ENCODE results near the gene SFT2D1. TPM values are rescaled to one million over a fixed set of nuclear protein-coding genes. Genes with fewer than 3 reads are reported as not detected.
"Not testable (repeated sequence)": the region's sequence is repeated elsewhere in the genome, so short reads cannot be mapped to it uniquely, and the experiment has no call there.

SFT2D1 gene
- total RNA-seq, 1 donor from 2014 or later = 29.8 TPM

- H3K9me3 Mint-ChIP-seq (ENCODE audit: low read depth) = peaks cover 13% of the 10 kb centered on the region
- no peak overlapping the region for H3K27ac Mint-ChIP-seq
- peaks cover 1% of the 10 kb centered on the region for H3K36me3 Mint-ChIP-seq (ENCODE audit: insufficient read depth)
- TF ChIP-seq, protein P1, sequence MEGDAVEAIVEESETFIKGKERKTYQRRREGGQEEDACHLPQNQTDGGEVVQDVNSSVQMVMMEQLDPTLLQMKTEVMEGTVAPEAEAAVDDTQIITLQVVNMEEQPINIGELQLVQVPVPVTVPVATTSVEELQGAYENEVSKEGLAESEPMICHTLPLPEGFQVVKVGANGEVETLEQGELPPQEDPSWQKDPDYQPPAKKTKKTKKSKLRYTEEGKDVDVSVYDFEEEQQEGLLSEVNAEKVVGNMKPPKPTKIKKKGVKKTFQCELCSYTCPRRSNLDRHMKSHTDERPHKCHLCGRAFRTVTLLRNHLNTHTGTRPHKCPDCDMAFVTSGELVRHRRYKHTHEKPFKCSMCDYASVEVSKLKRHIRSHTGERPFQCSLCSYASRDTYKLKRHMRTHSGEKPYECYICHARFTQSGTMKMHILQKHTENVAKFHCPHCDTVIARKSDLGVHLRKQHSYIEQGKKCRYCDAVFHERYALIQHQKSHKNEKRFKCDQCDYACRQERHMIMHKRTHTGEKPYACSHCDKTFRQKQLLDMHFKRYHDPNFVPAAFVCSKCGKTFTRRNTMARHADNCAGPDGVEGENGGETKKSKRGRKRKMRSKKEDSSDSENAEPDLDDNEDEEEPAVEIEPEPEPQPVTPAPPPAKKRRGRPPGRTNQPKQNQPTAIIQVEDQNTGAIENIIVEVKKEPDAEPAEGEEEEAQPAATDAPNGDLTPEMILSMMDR (IDR thresholded peaks at IDR 0.05; ENCODE audit: unreplicated experiment) = no peak
- no peak for DNase-seq (ENCODE audit: low spot score, unreplicated experiment)
- H3K4me3 Mint-ChIP-seq (ENCODE audit: low read depth) = no peak overlapping the region
- H3K27me3 Mint-ChIP-seq = peaks cover 15% of the 10 kb centered on the region
- peaks cover 7% of the 10 kb centered on the region for H3K4me1 Mint-ChIP-seq (ENCODE audit: low read depth)
Measured at GRCh38 chr6:166346965-166347364, 4.6 kb upstream of the SFT2D1 start.

DNA sequence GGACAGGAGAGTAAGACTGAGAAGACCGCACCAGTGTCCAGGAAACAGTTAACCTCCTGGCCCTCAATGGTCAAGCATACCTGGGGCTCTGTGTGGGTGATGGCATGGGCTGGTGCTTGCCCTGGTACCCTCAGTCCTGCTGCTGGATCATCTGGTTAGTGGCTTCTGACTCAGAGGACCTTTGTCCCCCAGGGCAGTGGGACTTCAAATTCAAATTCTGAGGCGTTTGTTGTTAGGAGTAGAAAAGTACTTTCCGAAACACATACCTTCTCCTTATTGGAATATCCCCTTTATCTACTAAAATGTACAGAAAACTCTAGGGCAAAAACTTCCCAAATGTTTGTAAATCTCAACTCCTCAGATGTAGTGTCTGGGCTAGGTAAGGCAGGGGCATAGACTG, 4.1 kb upstream of the SFT2D1 start:
- TF ChIP-seq, protein P1 (IDR thresholded peaks at IDR 0.05; ENCODE audit: unreplicated experiment) = no peak
- peaks cover 5% of the 10 kb centered on the region for H3K4me1 Mint-ChIP-seq (ENCODE audit: low read depth)
- DNase-seq (ENCODE audit: low spot score, unreplicated experiment) = no peak
- H3K4me3 Mint-ChIP-seq (ENCODE audit: low read depth) = no peak overlapping the region
- no peak overlapping the region for H3K27ac Mint-ChIP-seq
- peaks cover 13% of the 10 kb centered on the region for H3K9me3 Mint-ChIP-seq (ENCODE audit: low read depth)
- H3K36me3 Mint-ChIP-seq (ENCODE audit: insufficient read depth) = peaks cover 1% of the 10 kb centered on the region
- H3K27me3 Mint-ChIP-seq = peaks cover 15% of the 10 kb centered on the region

DNA sequence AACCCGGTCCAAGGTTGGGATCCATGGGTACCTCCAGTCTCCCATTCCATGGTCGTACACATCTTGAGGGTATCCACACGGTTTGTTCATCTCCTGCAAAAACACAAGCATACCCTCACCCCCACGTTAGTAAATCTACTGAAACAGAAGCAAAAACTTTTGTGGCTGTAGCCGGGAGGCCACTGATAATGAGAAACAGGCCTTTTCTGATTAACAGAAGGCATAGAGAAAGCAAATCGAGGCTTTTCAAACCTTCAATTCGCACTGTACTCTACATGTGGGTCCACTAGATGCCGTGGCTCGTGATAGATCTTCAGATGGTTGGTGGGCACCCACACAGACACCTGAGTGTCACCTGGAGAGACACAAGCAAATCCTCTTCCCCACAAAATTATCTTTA, 3.3 kb upstream of the SFT2D1 start:
- Mint-ChIP-seq H3K9me3 (ENCODE audit: low read depth) (peaks cover 11% of the 10 kb centered on the region), H3K27me3 (peaks cover 15% of the 10 kb centered on the region)

DNA sequence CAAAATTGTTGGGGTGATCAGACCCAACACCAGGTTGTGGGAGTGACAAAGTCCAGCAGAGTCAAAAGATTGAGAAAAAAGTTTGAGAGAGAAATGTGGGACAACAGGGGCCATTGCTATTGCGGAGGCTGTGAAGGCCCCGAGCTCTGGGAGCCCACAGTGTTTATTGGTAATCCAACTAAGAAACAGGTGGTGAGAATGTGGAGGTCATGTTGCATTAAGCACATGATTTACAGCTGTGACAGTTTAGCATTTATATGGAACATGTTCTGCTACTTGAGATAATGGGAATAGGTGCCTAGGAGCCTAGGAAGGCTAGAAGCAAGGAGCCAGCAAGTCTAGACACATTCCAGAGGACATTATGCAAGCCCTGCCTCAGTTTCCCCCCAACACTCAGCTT, 2.6 kb upstream of the SFT2D1 start:
- peak overlapping the region; percentile 40 for H3K4me3 Mint-ChIP-seq (ENCODE audit: low read depth)
- H3K27me3 Mint-ChIP-seq = peaks cover 15% of the 10 kb centered on the region
- DNase-seq (ENCODE audit: low spot score, unreplicated experiment); H3K4me1 Mint-ChIP-seq (ENCODE audit: low read depth); H3K36me3 Mint-ChIP-seq (ENCODE audit: insufficient read depth); H3K9me3 Mint-ChIP-seq (ENCODE audit: low read depth); H3K27ac Mint-ChIP-seq: not testable (repeated sequence)

More for the DNA sequence above, 3.3 kb upstream of the SFT2D1 start:
- H3K27ac Mint-ChIP-seq; H3K4me3 Mint-ChIP-seq (ENCODE audit: low read depth); H3K4me1 Mint-ChIP-seq (ENCODE audit: low read depth); H3K36me3 Mint-ChIP-seq (ENCODE audit: insufficient read depth); DNase-seq (ENCODE audit: low spot score, unreplicated experiment): not testable (repeated sequence)

GRCh38 chr6:166344240-166344639, 1.9 kb upstream of the SFT2D1 start:
- TF ChIP-seq, protein P1 (IDR thresholded peaks at IDR 0.05; ENCODE audit: unreplicated experiment) = no peak
- H3K36me3 Mint-ChIP-seq (ENCODE audit: insufficient read depth) = peaks cover 1% of the 10 kb centered on the region
- H3K27me3 Mint-ChIP-seq = peaks cover 15% of the 10 kb centered on the region
- H3K9me3 Mint-ChIP-seq (ENCODE audit: low read depth) = peaks cover 3% of the 10 kb centered on the region
- peak overlapping the region; percentile 17 for H3K4me3 Mint-ChIP-seq (ENCODE audit: low read depth)
- no peak overlapping the region for H3K27ac Mint-ChIP-seq
- DNase-seq (ENCODE audit: low spot score, unreplicated experiment) = no peak
- H3K4me1 Mint-ChIP-seq (ENCODE audit: low read depth) = peaks cover 7% of the 10 kb centered on the region

DNA sequence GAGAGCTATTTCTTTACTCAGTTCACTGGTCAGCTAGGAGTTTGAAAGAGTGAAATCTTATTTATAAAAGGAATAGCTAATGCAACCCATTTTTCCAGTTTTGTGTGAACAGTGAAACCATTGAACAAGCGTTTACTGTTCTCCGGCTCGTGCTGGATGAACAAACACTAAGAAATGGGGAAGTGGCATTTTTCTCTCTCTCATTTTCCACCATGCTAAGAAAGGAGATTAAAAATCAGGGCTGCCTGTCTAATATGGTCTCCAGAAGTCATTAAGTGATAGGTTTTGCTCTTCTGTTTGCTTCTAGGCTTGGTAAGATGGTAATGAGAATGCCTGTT, 774 bp upstream of the SFT2D1 start:
- Mint-ChIP-seq H3K4me1 (ENCODE audit: low read depth) (peaks cover 7% of the 10 kb centered on the region), H3K27me3 (peaks cover 15% of the 10 kb centered on the region), H3K4me3 (ENCODE audit: low read depth) (peak overlapping the region; percentile 97), H3K27ac (peak overlapping the region; percentile 89), H3K9me3 (ENCODE audit: low read depth) (no peaks in the 10 kb centered on the region), H3K36me3 (ENCODE audit: insufficient read depth) (no peaks in the 10 kb centered on the region)
- TF ChIP-seq, protein P1 (IDR thresholded peaks at IDR 0.05; ENCODE audit: unreplicated experiment) = no peak
- DNase-seq (ENCODE audit: low spot score, unreplicated experiment) = no peak
